ENCODE data around the gene USH2A. TPM values are rescaled to one million over a fixed set of nuclear protein-coding genes. Genes with fewer than 3 reads are reported as not detected.

The USH2A gene
- polyA plus RNA-seq, 1 of the 3 experiments (the other 2 are of a cell fraction) = under 0.01 TPM

GRCh38 chr1:216248628-216249027 lies 174.6 kb downstream of the USH2A start:
- Histone ChIP-seq H2AFZ (ENCODE audit: low read depth) (no peak overlapping the region), H3K9me2 (no peaks in the 10 kb centered on the region), H3F3A (replicated peaks; ENCODE audit: insufficient read depth) (no peaks in the 10 kb centered on the region), H3K4me2 (no peak overlapping the region), H3K4me3 (ENCODE audit: low read depth in 2 of 2, low read length in 1 of 2) (no peak overlapping the region), H3K4me1 (ENCODE audit: control insufficient read depth in 1 of 2, insufficient read depth in 2 of 2, low read depth in 1 of 2, low read length in 1 of 2) (peaks cover 0 to 2% of the 10 kb centered on the region in 2 experiments; a peak in 1 of 4 replicates), H3K27me3 (ENCODE audit: insufficient read depth) (no peaks in the 10 kb centered on the region), H3K9ac (no peak overlapping the region), H3K36me3 (replicated peaks in 1 of 2; ENCODE audit: control insufficient read depth in 1 of 2, insufficient read depth in 2 of 2, low read length in 1 of 2) (no peaks in the 10 kb centered on the region), H3K9me3 (no peaks in the 10 kb centered on the region), H4K20me1 (ENCODE audit: insufficient read depth) (no peaks in the 10 kb centered on the region), H3K27ac (ENCODE audit: low read depth in 2 of 2, low read length in 1 of 2) (no peak overlapping the region), H3K79me2 (ENCODE audit: insufficient read depth) (no peaks in the 10 kb centered on the region)
- POLR2A ChIA-PET = no interaction called here
- TF ChIP-seq EZH2phosphoT487 (IDR thresholded peaks at IDR 0.05; ENCODE audit: borderline replicate concordance, low read depth) (no peak), TEAD4 (IDR thresholded peaks at IDR 0.05; ENCODE audit: borderline replicate concordance, insufficient read depth) (no peak), TAF1 (IDR thresholded peaks at IDR 0.05; ENCODE audit: borderline replicate concordance, low read depth, low read length) (no peak), FOSL2 (IDR thresholded peaks at IDR 0.05; ENCODE audit: borderline replicate concordance, low read depth) (no peak), SMC3 (IDR thresholded peaks at IDR 0.05; ENCODE audit: low read depth, low read length) (no peak), GATA2 (CRISPR knock-in tag; IDR thresholded peaks at IDR 0.05) (no peak), CHD2 (IDR thresholded peaks at IDR 0.05; ENCODE audit: low read length, partially characterized antibody) (no peak), GABPA (IDR thresholded peaks at IDR 0.05; ENCODE audit: low read depth) (no peak), SIN3A (IDR thresholded peaks at IDR 0.05; ENCODE audit: borderline replicate concordance, low read depth, low read length) (no peak), USF2 (IDR thresholded peaks at IDR 0.05; ENCODE audit: borderline replicate concordance, low read depth, low read length) (no peak), IRF3 (IDR thresholded peaks at IDR 0.05; ENCODE audit: low read depth, low read length) (no peak), MXI1 (IDR thresholded peaks at IDR 0.05; ENCODE audit: low read depth, low read length) (no peak), RCOR1 (IDR thresholded peaks at IDR 0.05; ENCODE audit: low read length) (no peak), ELF1 (IDR thresholded peaks at IDR 0.05) (no peak), NFIC (IDR thresholded peaks at IDR 0.05; ENCODE audit: borderline replicate concordance) (no peak), NRF1 (IDR thresholded peaks at IDR 0.05; ENCODE audit: low read depth, low read length) (no peak), TCF12 (IDR thresholded peaks at IDR 0.05) (no peak)
- no peak for DNase-seq
- 76% methylated on average over 3 of the region's 3 CpGs for WGBS (ENCODE audit: low lambda C conversion rate)
- CTCF ChIA-PET = no interaction called here

- TF ChIP-seq RCOR1 (IDR thresholded peaks at IDR 0.05; ENCODE audit: low read length) (no peak), PBX3 (IDR thresholded peaks at IDR 0.05) (peak; percentile 25; the same call in 1 of the 2 replicates)
- ChIA-PET CTCF (no interaction called here), POLR2A (no interaction called here)
- Histone ChIP-seq H3K4me2 (no peak overlapping the region), H2AFZ (ENCODE audit: low read depth) (no peak overlapping the region), H3F3A (replicated peaks; ENCODE audit: insufficient read depth) (no peaks in the 10 kb centered on the region), H4K20me1 (ENCODE audit: insufficient read depth) (no peaks in the 10 kb centered on the region), H3K9me2 (no peaks in the 10 kb centered on the region), H3K27ac (ENCODE audit: low read depth in 2 of 2, low read length in 1 of 2) (no peak overlapping the region), H3K4me3 (ENCODE audit: low read depth in 2 of 2, low read length in 1 of 2) (no peak overlapping the region), H3K27me3 (ENCODE audit: insufficient read depth) (no peaks in the 10 kb centered on the region), H3K36me3 (replicated peaks in 1 of 2; ENCODE audit: control insufficient read depth in 1 of 2, insufficient read depth in 2 of 2, low read length in 1 of 2) (no peaks in the 10 kb centered on the region), H3K79me2 (ENCODE audit: insufficient read depth) (no peaks in the 10 kb centered on the region), H3K4me1 (ENCODE audit: control insufficient read depth in 1 of 2, insufficient read depth in 2 of 2, low read depth in 1 of 2, low read length in 1 of 2) (peaks cover 0 to 2% of the 10 kb centered on the region in 2 experiments; a peak in 1 of 4 replicates), H3K9ac (no peak overlapping the region), H3K9me3 (no peaks in the 10 kb centered on the region)
- DNase-seq = no peak
- 54% methylated on average over 1 of the region's 1 CpG for WGBS (ENCODE audit: low lambda C conversion rate)
Measured at GRCh38 chr1:216247937-216248336, 175.3 kb downstream of the USH2A start.
